HL-60 (cell line): ENCODE data around the gene CCDC88C.

ENCODE experiments used
- DNase-seq, 2 experiments: peaks; one replicate each; pipeline ENCODE4 v3.0.0-alpha.2; 2010 to 2020; ENCODE audit warnings: low read depth in 1 of 2, low spot score in 1 of 2
- H3K27ac ChIP-seq: fragments of 250-450 bp; sonication (Bioruptor Pico); replicated peaks from 2 replicates; pipeline ENCODE4 v1.5.1; 2020; ENCODE audit warnings: mild to moderate bottlenecking, moderate library complexity
- H3K27me3 ChIP-seq: fragments of 250-450 bp; sonication (Bioruptor Pico); 2 replicates; pipeline ENCODE4 v1.5.1; 2021; ENCODE audit warnings: mild to moderate bottlenecking, moderate library complexity; ENCODE audit not compliant: insufficient read depth, poor library complexity, severe bottlenecking
- H3K4me3 ChIP-seq: replicated peaks from 2 replicates; pipeline ENCODE4 v1.5.1; 2011; ENCODE audit warnings: mild to moderate bottlenecking, control low read depth, low read length; ENCODE audit not compliant: insufficient read depth
- GABPA ChIP-seq: IDR thresholded peaks from 2 replicates; pipeline ENCODE4 v1.6.1; 2012; ENCODE audit warnings: low read depth
- POLR2AphosphoS5 ChIP-seq: IDR thresholded peaks from 2 replicates; pipeline ENCODE4 v1.6.1; 2012; ENCODE audit warnings: low read depth
- SPI1 ChIP-seq: IDR thresholded peaks from 2 replicates; pipeline ENCODE4 v1.6.1; 2012; ENCODE audit warnings: low read depth, mild to moderate bottlenecking, borderline replicate concordance
- TF ChIP-seq, protein P1 (sequence below): IDR thresholded peaks from 2 replicates; pipeline ENCODE4 v1.6.1; 2012; ENCODE audit warnings: low read depth; ENCODE audit not compliant: insufficient replicate concordance
- TF ChIP-seq, protein P2 (sequence below): IDR thresholded peaks from one replicate; pipeline ENCODE4 v1.5.1; 2011; ENCODE audit warnings: low read length, control low read depth, inconsistent platforms; ENCODE audit not compliant: insufficient read depth

The CCDC88C gene

DNA sequence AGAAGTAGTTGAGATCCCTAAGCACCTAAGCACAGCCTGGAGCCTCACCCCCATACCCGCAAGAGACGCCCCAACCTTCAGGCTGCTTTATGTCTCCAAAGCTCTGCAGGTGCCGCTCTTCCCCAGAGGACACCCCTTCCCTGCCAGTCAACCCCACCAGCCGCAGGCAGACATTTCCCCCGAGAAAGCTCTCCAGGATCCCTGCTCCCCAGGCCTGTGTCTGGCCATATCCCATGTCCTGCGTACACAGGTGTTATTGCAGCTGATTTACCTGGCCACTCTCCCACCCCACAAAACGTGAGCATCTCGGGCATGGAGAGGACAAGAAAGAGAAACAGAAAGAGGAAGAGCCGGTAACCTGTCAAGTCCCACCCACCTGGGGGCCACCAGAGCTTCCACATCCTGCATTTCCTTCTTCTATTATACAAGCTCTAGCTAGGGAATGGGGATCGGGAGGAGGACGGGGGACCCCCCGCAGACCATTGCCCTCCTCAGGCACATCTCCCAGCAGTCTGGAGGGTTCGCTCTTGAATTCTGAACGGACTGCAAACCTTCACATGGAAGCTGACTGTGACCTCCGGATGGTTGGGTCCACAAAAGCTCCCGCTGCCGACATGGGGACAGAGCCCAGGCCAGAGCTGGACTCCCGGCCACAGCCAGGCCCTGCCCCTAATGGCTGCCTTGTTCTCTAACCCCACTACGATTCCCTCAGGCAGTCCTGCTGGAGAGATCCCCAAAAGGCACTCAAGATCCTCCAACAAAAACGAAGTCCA is 17.6 kb downstream of the CCDC88C start:
- TF ChIP-seq SPI1, result peak; percentile 80
- no peak for TF ChIP-seq POLR2AphosphoS5
- peak overlapping the region; percentile 16 for H3K4me3 ChIP-seq
- H3K27me3 ChIP-seq, result no peaks in the 10 kb centered on the region
- peak in 1 of 2 experiments; percentile 40 for DNase-seq
- H3K27ac ChIP-seq, result peak overlapping the region; percentile 77

DNA sequence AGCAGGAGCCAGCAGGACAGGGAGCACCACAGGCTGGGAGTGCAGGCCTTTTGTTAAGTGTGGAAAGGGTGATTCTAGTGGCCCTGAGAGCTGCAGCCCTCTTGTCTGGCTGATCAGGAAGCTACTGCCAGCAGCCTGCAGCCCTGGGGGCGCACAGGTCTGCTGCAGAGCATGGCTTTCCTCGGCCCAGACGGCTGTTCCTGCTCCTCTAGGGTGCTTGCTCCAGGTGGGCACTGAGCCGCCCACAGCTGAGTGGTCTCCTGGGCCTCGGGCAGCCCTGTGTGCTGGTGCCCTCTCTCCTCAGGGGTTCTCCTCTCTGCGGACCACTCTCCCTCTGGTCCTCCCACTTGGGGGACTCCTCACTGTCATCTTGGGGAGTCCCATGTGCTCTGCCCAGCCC is 18.9 kb downstream of the CCDC88C start:
- TF ChIP-seq, protein P1, sequence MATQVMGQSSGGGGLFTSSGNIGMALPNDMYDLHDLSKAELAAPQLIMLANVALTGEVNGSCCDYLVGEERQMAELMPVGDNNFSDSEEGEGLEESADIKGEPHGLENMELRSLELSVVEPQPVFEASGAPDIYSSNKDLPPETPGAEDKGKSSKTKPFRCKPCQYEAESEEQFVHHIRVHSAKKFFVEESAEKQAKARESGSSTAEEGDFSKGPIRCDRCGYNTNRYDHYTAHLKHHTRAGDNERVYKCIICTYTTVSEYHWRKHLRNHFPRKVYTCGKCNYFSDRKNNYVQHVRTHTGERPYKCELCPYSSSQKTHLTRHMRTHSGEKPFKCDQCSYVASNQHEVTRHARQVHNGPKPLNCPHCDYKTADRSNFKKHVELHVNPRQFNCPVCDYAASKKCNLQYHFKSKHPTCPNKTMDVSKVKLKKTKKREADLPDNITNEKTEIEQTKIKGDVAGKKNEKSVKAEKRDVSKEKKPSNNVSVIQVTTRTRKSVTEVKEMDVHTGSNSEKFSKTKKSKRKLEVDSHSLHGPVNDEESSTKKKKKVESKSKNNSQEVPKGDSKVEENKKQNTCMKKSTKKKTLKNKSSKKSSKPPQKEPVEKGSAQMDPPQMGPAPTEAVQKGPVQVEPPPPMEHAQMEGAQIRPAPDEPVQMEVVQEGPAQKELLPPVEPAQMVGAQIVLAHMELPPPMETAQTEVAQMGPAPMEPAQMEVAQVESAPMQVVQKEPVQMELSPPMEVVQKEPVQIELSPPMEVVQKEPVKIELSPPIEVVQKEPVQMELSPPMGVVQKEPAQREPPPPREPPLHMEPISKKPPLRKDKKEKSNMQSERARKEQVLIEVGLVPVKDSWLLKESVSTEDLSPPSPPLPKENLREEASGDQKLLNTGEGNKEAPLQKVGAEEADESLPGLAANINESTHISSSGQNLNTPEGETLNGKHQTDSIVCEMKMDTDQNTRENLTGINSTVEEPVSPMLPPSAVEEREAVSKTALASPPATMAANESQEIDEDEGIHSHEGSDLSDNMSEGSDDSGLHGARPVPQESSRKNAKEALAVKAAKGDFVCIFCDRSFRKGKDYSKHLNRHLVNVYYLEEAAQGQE, result no peak
- TF ChIP-seq, protein P2, sequence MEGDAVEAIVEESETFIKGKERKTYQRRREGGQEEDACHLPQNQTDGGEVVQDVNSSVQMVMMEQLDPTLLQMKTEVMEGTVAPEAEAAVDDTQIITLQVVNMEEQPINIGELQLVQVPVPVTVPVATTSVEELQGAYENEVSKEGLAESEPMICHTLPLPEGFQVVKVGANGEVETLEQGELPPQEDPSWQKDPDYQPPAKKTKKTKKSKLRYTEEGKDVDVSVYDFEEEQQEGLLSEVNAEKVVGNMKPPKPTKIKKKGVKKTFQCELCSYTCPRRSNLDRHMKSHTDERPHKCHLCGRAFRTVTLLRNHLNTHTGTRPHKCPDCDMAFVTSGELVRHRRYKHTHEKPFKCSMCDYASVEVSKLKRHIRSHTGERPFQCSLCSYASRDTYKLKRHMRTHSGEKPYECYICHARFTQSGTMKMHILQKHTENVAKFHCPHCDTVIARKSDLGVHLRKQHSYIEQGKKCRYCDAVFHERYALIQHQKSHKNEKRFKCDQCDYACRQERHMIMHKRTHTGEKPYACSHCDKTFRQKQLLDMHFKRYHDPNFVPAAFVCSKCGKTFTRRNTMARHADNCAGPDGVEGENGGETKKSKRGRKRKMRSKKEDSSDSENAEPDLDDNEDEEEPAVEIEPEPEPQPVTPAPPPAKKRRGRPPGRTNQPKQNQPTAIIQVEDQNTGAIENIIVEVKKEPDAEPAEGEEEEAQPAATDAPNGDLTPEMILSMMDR, result no peak
- no peak for TF ChIP-seq SPI1
- TF ChIP-seq GABPA, result no peak
- TF ChIP-seq POLR2AphosphoS5, result no peak
- Histone ChIP-seq H3K27me3 (no peaks in the 10 kb centered on the region), H3K4me3 (no peak overlapping the region), H3K27ac (peak overlapping the region; percentile 77)
- DNase-seq, result no peak

DNA sequence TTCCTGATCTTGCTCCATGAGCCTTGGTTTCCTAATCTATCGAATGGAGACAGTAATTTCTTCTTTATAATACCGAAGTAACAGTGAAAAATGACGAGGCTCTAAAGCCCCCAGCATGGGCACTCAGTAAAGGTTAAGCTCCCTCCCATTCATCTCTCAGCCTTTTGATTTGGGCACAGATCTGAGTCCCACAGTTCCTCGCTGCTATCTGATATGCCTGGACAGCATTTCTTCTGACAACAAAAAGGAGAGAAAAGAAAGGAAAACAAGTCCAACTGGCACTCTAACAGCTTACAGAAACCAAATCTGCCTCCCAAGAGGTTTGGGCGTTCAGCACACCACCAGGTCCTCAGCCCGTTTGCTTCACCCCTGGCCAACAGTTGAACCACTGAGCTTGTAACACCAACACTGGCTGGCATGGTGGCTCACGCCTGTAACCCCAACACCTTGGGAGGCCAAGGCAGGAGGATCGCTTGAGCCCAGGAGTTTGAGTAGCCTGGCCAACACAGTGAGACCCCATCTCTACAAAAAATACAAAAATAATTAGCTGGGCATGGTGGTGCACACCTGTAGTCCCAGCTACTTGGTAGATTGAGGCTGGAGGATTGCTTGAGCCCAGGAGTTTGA is 19.5 kb downstream of the CCDC88C start:
- H3K27ac ChIP-seq, result peak overlapping the region; percentile 77
- TF ChIP-seq, protein P2, result no peak
- TF ChIP-seq, protein P1, result no peak
- TF ChIP-seq GABPA (no peak), POLR2AphosphoS5 (no peak), SPI1 (no peak)
- no peak overlapping the region for H3K4me3 ChIP-seq
- peak in 1 of 2 experiments; percentile 46 for DNase-seq
- no peaks in the 10 kb centered on the region for H3K27me3 ChIP-seq

DNA sequence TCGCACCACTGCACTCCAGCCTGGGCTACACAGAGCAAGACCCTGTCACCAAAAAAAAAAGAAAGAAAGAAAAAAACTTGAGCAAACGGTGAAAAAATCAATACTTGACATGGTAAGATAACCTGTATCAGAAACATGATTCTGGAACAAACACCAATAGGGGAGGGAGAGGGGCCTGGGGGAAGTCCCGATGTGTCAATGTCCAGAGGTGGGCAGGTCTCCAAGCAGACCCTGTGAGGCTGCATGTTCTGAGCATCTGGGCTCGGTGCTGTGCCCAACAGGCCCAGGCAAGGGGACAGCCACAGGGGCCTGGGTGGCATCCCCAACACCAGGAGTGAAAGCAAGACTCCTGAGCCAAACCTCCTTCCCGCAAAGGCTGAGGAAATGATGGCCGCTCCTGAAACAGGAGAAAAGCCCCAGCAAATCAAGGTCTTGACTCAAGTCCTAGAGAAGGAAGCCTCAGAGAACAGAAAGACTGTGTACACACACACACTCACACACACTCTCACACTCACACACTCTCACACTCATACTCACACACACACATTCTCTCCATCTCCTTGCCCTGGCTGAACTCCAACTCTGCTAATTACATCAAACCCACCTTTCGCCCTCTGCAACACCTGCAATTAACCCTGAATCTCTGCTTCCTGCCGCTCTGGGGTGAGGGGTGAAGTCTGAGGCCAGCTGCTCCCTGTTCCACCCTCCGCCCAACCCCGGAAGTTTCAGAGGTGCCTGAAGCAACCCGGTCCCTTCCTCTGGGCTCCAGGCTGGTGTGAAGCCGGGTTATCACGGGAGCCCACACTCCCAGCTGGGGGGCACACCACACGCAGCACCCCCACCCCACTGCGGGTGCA is 20.4 kb downstream of the CCDC88C start:
- TF ChIP-seq, protein P2, result no peak
- TF ChIP-seq SPI1 (peak; percentile 13; the same call in 1 of the 2 replicates), GABPA (peak; percentile 70), POLR2AphosphoS5 (no peak)
- TF ChIP-seq, protein P1, result no peak
- H3K27me3 ChIP-seq, result no peaks in the 10 kb centered on the region
- H3K27ac ChIP-seq, result peak overlapping the region; percentile 77
- H3K4me3 ChIP-seq, result no peak overlapping the region
- DNase-seq, result peak; percentile 58 to 88
